CD4-positive, CD25-positive, alpha-beta regulatory T cell (primary cell): ENCODE data around the gene TSPYL1. TPM values are rescaled to one million over a fixed set of nuclear protein-coding genes. Genes with fewer than 3 reads are reported as not detected.

Source experiments
- ATAC-seq, 2 donors: fragments of 150-1000 bp; cut with Tn5 transposase; one replicate each; pipeline ENCODE4 v1.10.0; 2021; ENCODE audit warnings: low read depth in 2 of 2, moderate number of reproducible peaks in 2 of 2, moderate library complexity in 1 of 2
- DNase-seq, 3 donors: peaks; one replicate each; pipeline versions ENCODE4 v3.0.0 to v3.0.0-alpha.2; 2012 to 2022; ENCODE audit warnings: mixed read lengths in 1 of 3
- H3K27ac ChIP-seq: one replicate; pipeline ENCODE4 v1.7.0; 2013; ENCODE audit warnings: mild to moderate bottlenecking, low read length; ENCODE audit not compliant: insufficient read depth, poor library complexity, severe bottlenecking
- H3K27me3 ChIP-seq: one replicate; pipeline ENCODE4 v1.7.0; 2013; ENCODE audit warnings: low read length; ENCODE audit not compliant: control insufficient read depth, insufficient read depth
- H3K36me3 ChIP-seq: one replicate; pipeline ENCODE4 v1.7.0; 2013; ENCODE audit warnings: mild to moderate bottlenecking, low read length, moderate library complexity; ENCODE audit not compliant: control insufficient read depth, insufficient read depth
- H3K4me1 ChIP-seq: 2 replicates; pipeline ENCODE4 v1.7.0; 2013; ENCODE audit warnings: mild to moderate bottlenecking, low read length; ENCODE audit not compliant: insufficient read depth, control insufficient read depth, poor library complexity, severe bottlenecking
- H3K4me3 ChIP-seq: one replicate; pipeline ENCODE4 v1.7.0; 2013; ENCODE audit warnings: low read depth, mild to moderate bottlenecking, low read length, moderate library complexity
- H3K9me3 ChIP-seq, 2 experiments: 1 replicate in 1 of 2; 2 replicates in 1 of 2; pipeline ENCODE4 v1.7.0; 2013; ENCODE audit warnings: low read length in 2 of 2, mild to moderate bottlenecking in 1 of 2, moderate library complexity in 1 of 2; ENCODE audit not compliant: control insufficient read depth in 2 of 2
- H3K27ac Mint-ChIP-seq, 3 donors: one replicate each; pipeline ENCODE4 v1.8.0; 2020 to 2022; ENCODE audit warnings: mild to moderate bottlenecking in 3 of 3, mixed read lengths in 3 of 3, moderate library complexity in 2 of 3
- H3K27me3 Mint-ChIP-seq: one replicate; pipeline ENCODE4 v1.8.0; 2022; ENCODE audit warnings: mild to moderate bottlenecking, mixed read lengths
- H3K36me3 Mint-ChIP-seq: one replicate; pipeline ENCODE4 v1.8.0; 2020; ENCODE audit warnings: mixed read lengths
- H3K4me1 Mint-ChIP-seq, 4 donors: one replicate each; pipeline ENCODE4 v1.8.0; 2020 to 2022; ENCODE audit warnings: mixed read lengths in 4 of 4, mild to moderate bottlenecking in 1 of 4
- H3K4me3 Mint-ChIP-seq, 4 donors: one replicate each; pipeline ENCODE4 v1.8.0; 2020 to 2022; ENCODE audit warnings: mild to moderate bottlenecking in 4 of 4, mixed read lengths in 4 of 4, moderate library complexity in 3 of 4
- H3K9me3 Mint-ChIP-seq, 7 donors: one replicate each; pipeline ENCODE4 v1.8.0; 2020 to 2022; ENCODE audit warnings: mixed read lengths in 7 of 7, mild to moderate bottlenecking in 3 of 7, moderate library complexity in 2 of 7
- polyA plus RNA-seq, 4 donors: library from polyadenylated mRNA; unstranded; fragments of 300-500 nt; fragmentation: Illumina TruSeq; gene quantifications; one replicate each; pipeline ENCODE4 v1.2.3, GENCODE V29; 2021
- total RNA-seq: library from RNA; stranded (reverse); gene quantifications from one replicate; pipeline ENCODE4 v1.2.3, GENCODE V29; 2022

Gene TSPYL1
- total and polyA plus RNA-seq, 5 donors from 2014 or later, result 38.3 to 188 (median 48.3) TPM

DNA sequence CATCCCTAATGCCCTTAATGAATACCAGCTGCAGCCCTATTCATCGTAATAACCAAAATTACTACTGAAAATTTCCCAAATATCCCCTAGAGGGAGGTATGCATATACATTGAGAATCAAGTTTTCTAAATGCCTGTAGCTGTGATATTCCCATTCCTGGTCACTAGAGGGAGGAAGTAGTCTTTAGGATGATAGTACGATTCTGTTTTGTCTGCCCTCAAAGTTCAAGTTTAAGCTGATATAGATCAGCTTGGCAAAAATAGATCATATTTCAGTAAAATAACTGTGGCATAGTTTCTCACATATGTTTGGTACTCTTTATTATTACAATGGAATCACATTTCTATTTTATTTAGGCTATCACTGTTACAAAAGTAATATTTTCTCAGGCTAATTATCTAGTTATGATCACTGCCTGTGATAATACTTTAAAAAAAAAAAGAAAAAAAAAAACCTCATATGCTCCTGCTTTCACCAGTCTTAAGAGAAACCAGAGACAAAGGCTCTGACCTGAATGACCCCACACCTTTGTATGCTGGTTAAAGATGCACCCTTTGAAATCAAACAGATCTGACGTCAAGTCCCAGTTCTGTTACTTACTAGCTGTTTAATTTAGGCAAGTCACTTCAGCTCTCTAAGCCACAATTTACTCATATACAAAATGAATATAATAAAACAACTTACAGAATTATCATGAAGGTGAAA is 11.0 kb downstream of the TSPYL1 start:
- Histone ChIP-seq H3K27me3 (no peaks in the 10 kb centered on the region), H3K4me3 (no peak overlapping the region), H3K36me3 (peaks cover 35% of the 10 kb centered on the region), H3K9me3 (peaks cover 0 to 3% of the 10 kb centered on the region in 2 experiments), H3K4me1 (peaks cover 11% of the 10 kb centered on the region), H3K27ac (peak overlapping the region; percentile 41)
- Mint-ChIP-seq H3K4me3 (no peak overlapping the region), H3K9me3 (peaks cover 0 to 6% (median 0%) of the 10 kb centered on the region in 7 donors), H3K36me3 (peaks cover 21% of the 10 kb centered on the region), H3K27ac (no peak overlapping the region), H3K27me3 (no peaks in the 10 kb centered on the region), H3K4me1 (peaks cover 30 to 46% (median 37%) of the 10 kb centered on the region in 4 donors)
- DNase-seq (peak in 2 of 3 donors; percentile 40 to 45), ATAC-seq (peak; percentile 81)

GRCh38 chr6:116267836-116268588 is 11.7 kb downstream of the TSPYL1 start:
- Mint-ChIP-seq H3K4me1 (peaks cover 28 to 42% (median 31%) of the 10 kb centered on the region in 4 donors), H3K4me3 (peak overlapping the region in 1 of 4 donors; percentile 78)

GRCh38 chr6:116266803-116267202 is 12.9 kb downstream of the TSPYL1 start:
- Mint-ChIP-seq H3K9me3 (peaks cover 0 to 20% (median 4%) of the 10 kb centered on the region in 7 donors), H3K36me3 (peaks cover 29% of the 10 kb centered on the region), H3K27me3 (no peaks in the 10 kb centered on the region), H3K27ac (no peak overlapping the region), H3K4me1 (peaks cover 21 to 43% (median 24%) of the 10 kb centered on the region in 4 donors), H3K4me3 (no peak overlapping the region)
- DNase-seq, result no peak
- no peak overlapping the region for H3K27ac ChIP-seq
- peaks cover 17% of the 10 kb centered on the region for H3K36me3 ChIP-seq
- H3K9me3 ChIP-seq, result peaks cover 6 to 12% of the 10 kb centered on the region in 2 experiments
- no peak overlapping the region for H3K4me3 ChIP-seq
- peaks cover 7% of the 10 kb centered on the region for H3K4me1 ChIP-seq
- no peak for ATAC-seq
- no peaks in the 10 kb centered on the region for H3K27me3 ChIP-seq

More at GRCh38 chr6:116267836-116268588, 11.7 kb downstream of the TSPYL1 start:
- Mint-ChIP-seq H3K27me3 (no peaks in the 10 kb centered on the region), H3K36me3 (peaks cover 18% of the 10 kb centered on the region), H3K9me3 (peaks cover 0 to 14% (median 1%) of the 10 kb centered on the region in 7 donors), H3K27ac (no peak overlapping the region)
- H3K9me3 ChIP-seq, result peaks cover 4 to 10% of the 10 kb centered on the region in 2 experiments
- DNase-seq (no peak), ATAC-seq (no peak)
- no peak overlapping the region for H3K4me3 ChIP-seq
- peaks cover 7% of the 10 kb centered on the region for H3K4me1 ChIP-seq
- H3K27ac ChIP-seq, result no peak overlapping the region
- H3K36me3 ChIP-seq, result peaks cover 28% of the 10 kb centered on the region
- no peaks in the 10 kb centered on the region for H3K27me3 ChIP-seq

DNA sequence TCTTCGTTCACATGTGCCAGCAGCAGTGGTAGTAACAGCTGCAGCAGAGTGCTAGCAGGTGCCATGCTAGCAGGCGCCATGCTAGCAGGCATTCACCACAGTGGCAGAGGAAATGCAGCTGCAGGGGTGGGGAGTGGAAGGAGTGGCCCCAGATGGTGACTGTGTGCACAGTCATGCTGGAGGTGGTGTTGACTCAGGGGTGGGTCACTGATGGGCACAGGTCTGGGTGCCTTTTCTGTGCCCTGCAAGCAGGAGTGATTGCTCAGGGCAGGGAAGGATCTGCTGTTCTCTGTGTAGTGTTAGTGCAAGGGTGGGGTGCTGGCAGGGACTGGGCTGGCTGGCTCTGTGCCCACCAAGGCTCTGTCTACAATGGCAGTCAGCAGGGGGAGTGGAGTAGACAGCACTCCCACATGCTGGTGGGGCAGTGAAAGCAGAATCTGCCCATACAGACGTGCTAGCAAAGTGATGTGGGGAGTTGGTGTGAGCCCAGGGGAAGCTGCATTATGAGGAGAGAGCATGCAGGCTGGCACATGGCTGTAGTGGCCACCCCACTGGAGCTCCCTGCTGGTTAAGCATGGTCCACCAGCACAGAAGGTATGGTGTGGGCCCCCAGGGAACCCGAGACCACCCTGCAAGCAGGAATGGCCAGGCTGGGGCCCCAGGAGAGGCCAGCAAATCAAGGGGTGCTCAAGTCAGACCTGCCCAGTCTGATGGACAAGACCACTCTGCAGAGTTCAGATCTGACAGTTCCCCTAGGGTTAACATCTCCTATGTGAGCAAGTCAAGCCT is 14.5 kb downstream of the TSPYL1 start:
- H3K27ac Mint-ChIP-seq, result peak overlapping the region in 1 of 3 donors; percentile 26
- Histone ChIP-seq H3K36me3 (peaks cover 11% of the 10 kb centered on the region), H3K27ac (no peak overlapping the region), H3K4me1 (peaks cover 7% of the 10 kb centered on the region), H3K4me3 (no peak overlapping the region), H3K27me3 (no peaks in the 10 kb centered on the region), H3K9me3 (peaks cover 6 to 12% of the 10 kb centered on the region in 2 experiments)
- peaks cover 39% of the 10 kb centered on the region for H3K36me3 Mint-ChIP-seq
- peaks cover 0 to 20% (median 4%) of the 10 kb centered on the region in 7 donors for H3K9me3 Mint-ChIP-seq
- peak overlapping the region in 1 of 4 donors; percentile 12 for H3K4me3 Mint-ChIP-seq
- no peaks in the 10 kb centered on the region for H3K27me3 Mint-ChIP-seq
- no peak for DNase-seq
- H3K4me1 Mint-ChIP-seq, result peaks cover 18 to 53% (median 32%) of the 10 kb centered on the region in 4 donors
- ATAC-seq, result peak in 1 of 2 donors; percentile 25

DNA sequence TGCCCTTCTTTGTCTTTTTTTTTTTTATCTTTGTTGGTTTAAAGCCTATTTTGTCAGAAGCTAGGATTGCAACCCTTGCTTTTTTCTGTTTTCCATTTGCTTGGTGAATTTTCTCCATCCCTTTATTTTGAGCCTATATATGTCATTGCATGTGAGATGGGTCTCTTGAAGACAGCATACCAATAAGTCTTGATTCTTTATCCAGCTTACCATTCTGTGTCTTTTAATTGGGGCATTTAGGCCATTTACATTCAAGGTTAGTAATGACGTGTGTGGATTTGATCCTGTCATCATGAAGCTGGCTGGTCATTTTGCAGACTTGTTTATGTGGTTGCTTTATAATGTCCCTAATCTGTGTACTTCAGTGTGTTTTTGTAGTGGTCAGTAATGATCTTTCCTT is 16.4 kb downstream of the TSPYL1 start:
- H3K27me3 ChIP-seq, result no peaks in the 10 kb centered on the region
- Mint-ChIP-seq H3K27me3 (no peaks in the 10 kb centered on the region), H3K4me1 (peaks cover 10 to 49% (median 31%) of the 10 kb centered on the region in 4 donors), H3K27ac (no peak overlapping the region), H3K9me3 (peaks cover 0 to 20% (median 4%) of the 10 kb centered on the region in 7 donors), H3K36me3 (peaks cover 43% of the 10 kb centered on the region), H3K4me3 (no peak overlapping the region)
- peaks cover 11% of the 10 kb centered on the region for H3K36me3 ChIP-seq
- H3K4me3 ChIP-seq, result no peak overlapping the region
- H3K9me3 ChIP-seq, result peaks cover 6 to 12% of the 10 kb centered on the region in 2 experiments
- no peak overlapping the region for H3K27ac ChIP-seq
- DNase-seq, result no peak
- peaks cover 3% of the 10 kb centered on the region for H3K4me1 ChIP-seq
- ATAC-seq, result no peak

GRCh38 chr6:116258520-116258919 is 21.2 kb downstream of the TSPYL1 start:
- Mint-ChIP-seq H3K4me3 (no peak overlapping the region), H3K9me3 (peaks cover 0 to 12% (median 2%) of the 10 kb centered on the region in 7 donors), H3K4me1 (peaks cover 4 to 38% (median 21%) of the 10 kb centered on the region in 4 donors), H3K27ac (peak overlapping the region in 1 of 3 donors; percentile 15), H3K36me3 (peaks cover 33% of the 10 kb centered on the region), H3K27me3 (no peaks in the 10 kb centered on the region)
- no peak for ATAC-seq
- Histone ChIP-seq H3K4me3 (no peak overlapping the region), H3K36me3 (no peaks in the 10 kb centered on the region), H3K27me3 (no peaks in the 10 kb centered on the region), H3K9me3 (peaks cover 6 to 7% of the 10 kb centered on the region in 2 experiments), H3K4me1 (peaks cover 6% of the 10 kb centered on the region), H3K27ac (no peak overlapping the region)
- no peak for DNase-seq

DNA sequence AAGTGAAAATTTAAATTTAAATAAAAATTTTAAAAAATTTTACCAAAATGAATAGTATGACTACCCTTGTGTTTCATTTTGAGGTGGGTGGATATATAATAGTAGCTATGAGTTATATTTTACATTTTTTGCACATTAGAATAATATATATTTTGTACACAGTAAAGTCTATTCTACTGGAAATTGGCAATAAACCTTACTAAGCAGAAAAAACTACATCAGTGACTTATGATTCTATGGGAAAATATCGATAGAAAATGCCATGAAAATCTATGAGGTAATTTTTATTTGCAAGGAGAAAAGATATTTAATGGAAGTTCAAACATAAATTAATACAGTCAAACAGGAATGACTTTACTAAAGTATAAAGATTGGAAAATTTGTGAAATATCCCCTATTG is 23.0 kb downstream of the TSPYL1 start:
- Mint-ChIP-seq H3K4me3 (no peak overlapping the region), H3K27ac (no peak overlapping the region), H3K27me3 (no peaks in the 10 kb centered on the region), H3K9me3 (no peaks in the 10 kb centered on the region), H3K36me3 (peaks cover 16% of the 10 kb centered on the region), H3K4me1 (peaks cover 4 to 25% (median 23%) of the 10 kb centered on the region in 4 donors)
- Histone ChIP-seq H3K9me3 (no peaks in the 10 kb centered on the region), H3K27ac (no peak overlapping the region), H3K4me3 (no peak overlapping the region), H3K36me3 (no peaks in the 10 kb centered on the region), H3K4me1 (peaks cover 23% of the 10 kb centered on the region), H3K27me3 (no peaks in the 10 kb centered on the region)
- DNase-seq (no peak), ATAC-seq (no peak)
